Panc1 (cell line): ENCODE measurements around the gene CAMK1D.
"Not testable (repeated sequence)": the region's sequence is repeated elsewhere in the genome, so short reads cannot be mapped to it uniquely, and the experiment has no call there.

Source experiments
- POLR2AphosphoS5 ChIP-seq: IDR thresholded peaks from 2 replicates; pipeline ENCODE4 v1.6.1; 2012; ENCODE audit warnings: mild to moderate bottlenecking, low read depth, low read length, moderate library complexity
- SIN3A ChIP-seq: IDR thresholded peaks from 2 replicates; pipeline ENCODE4 v1.6.1; 2012; ENCODE audit warnings: low read depth, mild to moderate bottlenecking, low read length, moderate library complexity, borderline replicate concordance; ENCODE audit not compliant: insufficient read depth
- TCF7L2 ChIP-seq: IDR thresholded peaks from 2 replicates; pipeline ENCODE4 v1.6.1; 2011; ENCODE audit warnings: mild to moderate bottlenecking, low read depth, low read length, inconsistent platforms
- TF ChIP-seq, protein P1 (sequence below): fragments of 450-650 bp; IDR thresholded peaks from 2 replicates; pipeline ENCODE4 v1.5.1; 2017; ENCODE audit warnings: mild to moderate bottlenecking
- TF ChIP-seq, protein P2 (sequence below), 2 experiments: IDR thresholded peaks; 2 replicates each; pipeline ENCODE4 v1.6.1; 2011 to 2012; ENCODE audit warnings: low read depth in 2 of 2, control low read depth in 1 of 2, low read length in 1 of 2, mild to moderate bottlenecking in 1 of 2, moderate library complexity in 1 of 2; ENCODE audit not compliant: insufficient read depth in 1 of 2

DNA sequence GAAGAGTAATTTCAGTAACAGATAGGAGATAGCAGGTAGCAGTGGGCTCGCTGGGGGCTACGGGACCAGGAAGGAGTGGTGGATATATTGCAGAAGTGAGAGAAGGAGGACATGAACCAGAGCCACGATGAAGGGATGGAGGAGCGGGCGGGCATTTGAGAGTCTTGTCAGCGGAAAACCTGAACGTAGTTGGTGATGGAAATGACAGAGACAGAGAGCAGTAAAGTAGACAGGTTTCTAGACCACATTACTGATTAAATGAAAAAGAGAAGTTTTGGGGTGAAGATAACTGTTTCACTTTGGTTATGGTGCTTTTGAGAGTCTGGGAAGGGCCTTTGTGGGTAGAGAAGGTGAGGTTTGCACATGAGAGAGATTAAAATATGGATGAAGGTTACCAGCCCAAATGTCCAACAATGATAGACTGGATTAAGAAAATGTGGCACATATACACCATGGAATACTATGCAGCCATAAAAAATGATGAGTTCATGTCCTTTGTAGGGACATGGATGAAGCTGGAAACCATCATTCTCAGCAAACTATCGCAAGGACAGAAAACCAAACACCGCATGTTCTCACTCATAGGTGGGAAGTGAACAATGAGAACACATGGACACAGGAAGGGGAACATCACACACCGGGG lies 196.9 kb downstream of the CAMK1D start:
- TF ChIP-seq, protein P1, sequence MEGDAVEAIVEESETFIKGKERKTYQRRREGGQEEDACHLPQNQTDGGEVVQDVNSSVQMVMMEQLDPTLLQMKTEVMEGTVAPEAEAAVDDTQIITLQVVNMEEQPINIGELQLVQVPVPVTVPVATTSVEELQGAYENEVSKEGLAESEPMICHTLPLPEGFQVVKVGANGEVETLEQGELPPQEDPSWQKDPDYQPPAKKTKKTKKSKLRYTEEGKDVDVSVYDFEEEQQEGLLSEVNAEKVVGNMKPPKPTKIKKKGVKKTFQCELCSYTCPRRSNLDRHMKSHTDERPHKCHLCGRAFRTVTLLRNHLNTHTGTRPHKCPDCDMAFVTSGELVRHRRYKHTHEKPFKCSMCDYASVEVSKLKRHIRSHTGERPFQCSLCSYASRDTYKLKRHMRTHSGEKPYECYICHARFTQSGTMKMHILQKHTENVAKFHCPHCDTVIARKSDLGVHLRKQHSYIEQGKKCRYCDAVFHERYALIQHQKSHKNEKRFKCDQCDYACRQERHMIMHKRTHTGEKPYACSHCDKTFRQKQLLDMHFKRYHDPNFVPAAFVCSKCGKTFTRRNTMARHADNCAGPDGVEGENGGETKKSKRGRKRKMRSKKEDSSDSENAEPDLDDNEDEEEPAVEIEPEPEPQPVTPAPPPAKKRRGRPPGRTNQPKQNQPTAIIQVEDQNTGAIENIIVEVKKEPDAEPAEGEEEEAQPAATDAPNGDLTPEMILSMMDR: not testable (repeated sequence)
- TF ChIP-seq SIN3A, POLR2AphosphoS5, TCF7L2: not testable (repeated sequence)
- TF ChIP-seq, protein P2, sequence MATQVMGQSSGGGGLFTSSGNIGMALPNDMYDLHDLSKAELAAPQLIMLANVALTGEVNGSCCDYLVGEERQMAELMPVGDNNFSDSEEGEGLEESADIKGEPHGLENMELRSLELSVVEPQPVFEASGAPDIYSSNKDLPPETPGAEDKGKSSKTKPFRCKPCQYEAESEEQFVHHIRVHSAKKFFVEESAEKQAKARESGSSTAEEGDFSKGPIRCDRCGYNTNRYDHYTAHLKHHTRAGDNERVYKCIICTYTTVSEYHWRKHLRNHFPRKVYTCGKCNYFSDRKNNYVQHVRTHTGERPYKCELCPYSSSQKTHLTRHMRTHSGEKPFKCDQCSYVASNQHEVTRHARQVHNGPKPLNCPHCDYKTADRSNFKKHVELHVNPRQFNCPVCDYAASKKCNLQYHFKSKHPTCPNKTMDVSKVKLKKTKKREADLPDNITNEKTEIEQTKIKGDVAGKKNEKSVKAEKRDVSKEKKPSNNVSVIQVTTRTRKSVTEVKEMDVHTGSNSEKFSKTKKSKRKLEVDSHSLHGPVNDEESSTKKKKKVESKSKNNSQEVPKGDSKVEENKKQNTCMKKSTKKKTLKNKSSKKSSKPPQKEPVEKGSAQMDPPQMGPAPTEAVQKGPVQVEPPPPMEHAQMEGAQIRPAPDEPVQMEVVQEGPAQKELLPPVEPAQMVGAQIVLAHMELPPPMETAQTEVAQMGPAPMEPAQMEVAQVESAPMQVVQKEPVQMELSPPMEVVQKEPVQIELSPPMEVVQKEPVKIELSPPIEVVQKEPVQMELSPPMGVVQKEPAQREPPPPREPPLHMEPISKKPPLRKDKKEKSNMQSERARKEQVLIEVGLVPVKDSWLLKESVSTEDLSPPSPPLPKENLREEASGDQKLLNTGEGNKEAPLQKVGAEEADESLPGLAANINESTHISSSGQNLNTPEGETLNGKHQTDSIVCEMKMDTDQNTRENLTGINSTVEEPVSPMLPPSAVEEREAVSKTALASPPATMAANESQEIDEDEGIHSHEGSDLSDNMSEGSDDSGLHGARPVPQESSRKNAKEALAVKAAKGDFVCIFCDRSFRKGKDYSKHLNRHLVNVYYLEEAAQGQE (IDR thresholded peaks at IDR 0.05; ENCODE audit: insufficient read depth in 1 of 2, low read depth in 2 of 2, low read length in 1 of 2): not testable (repeated sequence)
